ENCODE data around the gene LONRF3.

Gene LONRF3

GRCh38 chrX:119030990-119031389, 56.6 kb downstream of the LONRF3 start:
- DNase-seq (ENCODE audit: low read depth in 1 of 2, low spot score in 1 of 2): no peak

- no peak for DNase-seq (ENCODE audit: low read depth in 1 of 2, low spot score in 1 of 2)
Measured at GRCh38 chrX:119036107-119037029, 62.0 kb downstream of the LONRF3 start.

- no peak for DNase-seq (ENCODE audit: low read depth in 1 of 2, low spot score in 1 of 2)
Measured at GRCh38 chrX:119040432-119040831, 66.0 kb downstream of the LONRF3 start.

- no peak for DNase-seq (ENCODE audit: low read depth in 1 of 2, low spot score in 1 of 2)
Measured at GRCh38 chrX:119041175-119041574, 66.8 kb downstream of the LONRF3 start.

GRCh38 chrX:119042040-119042439, 67.6 kb downstream of the LONRF3 start:
- DNase-seq (ENCODE audit: low read depth in 1 of 2, low spot score in 1 of 2): no peak

GRCh38 chrX:119042996-119043395, 68.6 kb downstream of the LONRF3 start:
- DNase-seq (ENCODE audit: low read depth in 1 of 2, low spot score in 1 of 2): no peak

GRCh38 chrX:119045884-119046283, 71.5 kb downstream of the LONRF3 start:
- DNase-seq (ENCODE audit: low read depth in 1 of 2, low spot score in 1 of 2): no peak

GRCh38 chrX:119055687-119056086, 81.3 kb downstream of the LONRF3 start:
- DNase-seq (ENCODE audit: low read depth in 1 of 2, low spot score in 1 of 2): no peak

- no peak for DNase-seq (ENCODE audit: low read depth in 1 of 2, low spot score in 1 of 2)
Measured at GRCh38 chrX:119062750-119063374, 88.4 kb downstream of the LONRF3 start.

- DNase-seq (ENCODE audit: low read depth in 1 of 2, low spot score in 1 of 2): no peak
Measured at GRCh38 chrX:119063428-119063827, 89.0 kb downstream of the LONRF3 start.

- DNase-seq (ENCODE audit: low read depth in 1 of 2, low spot score in 1 of 2): peak in 1 of 2 donors; percentile 17
Measured at GRCh38 chrX:119067023-119067739, 92.8 kb downstream of the LONRF3 start.

Data from activated CD4-positive, alpha-beta T cell treated with anti-CD3 and anti-CD28 coated beads, Interleukin-2, amount 50 U/mL, for 24 hours (primary cell).